SK-N-SH (cell line): ENCODE data around the gene CCDC150. TPM values are rescaled to one million over a fixed set of nuclear protein-coding genes. Genes with fewer than 3 reads are reported as not detected.
A peak's percentile ranks its signal among the peaks of the same experiment; 100 is the strongest.

Experiments used
- CTCF ChIA-PET: fragments of 300-600, 350-600 bp; formaldehyde crosslinking; extraction: SDS; loops from one replicate; lab custom pipeline; 2021; lab: Yijun Ruan, JAX
- POLR2A ChIA-PET: fragments of 350-600 bp; sonication (Branson Sonifier 250); formaldehyde crosslinking; extraction: SDS; loops from one replicate; lab custom pipeline; 2020; ENCODE audit warnings: antibody characterized with exemption, inconsistent platforms; lab: Yijun Ruan, JAX
- DNase-seq: peaks from one replicate; pipeline ENCODE4 v3.0.0; 2012
- H2AFZ ChIP-seq: fragments of 200-600 bp; sonication (generic); 2 replicates; pipeline ENCODE4 v1.8.1; 2016; ENCODE audit warnings: antibody characterized with exemption, mild to moderate bottlenecking, low read depth
- H3F3A ChIP-seq: fragments of 200-600 bp; sonication (generic); replicated peaks from 2 replicates; pipeline ENCODE3; 2016; ENCODE audit warnings: antibody characterized with exemption, mild to moderate bottlenecking; ENCODE audit not compliant: insufficient read depth
- H3K27ac ChIP-seq, 2 experiments: fragments of 200-500 bp in 1 of 2; fragments of 200-600 bp in 1 of 2; sonication (Bioruptor generic) in 1 of 2; sonication (generic), shearing (Covaris generic) in 1 of 2; 2 replicates each; pipeline versions ENCODE4 v1.5.1 to v1.6.1; 2014 to 2016; ENCODE audit warnings: low read depth in 2 of 2, inconsistent platforms in 1 of 2, low read length in 1 of 2, mild to moderate bottlenecking in 1 of 2, mixed read lengths in 1 of 2
- H3K27me3 ChIP-seq: fragments of 200-600 bp; sonication (generic), shearing (Covaris generic); 2 replicates; pipeline ENCODE4 v1.6.1; 2016; ENCODE audit warnings: mixed run types; ENCODE audit not compliant: insufficient read depth
- H3K36me3 ChIP-seq, 2 experiments: fragments of 200-500 bp in 1 of 2; fragments of 200-600 bp in 1 of 2; sonication (Bioruptor generic) in 1 of 2; sonication (generic) in 1 of 2; replicated peaks in 1 of 2; 2 replicates each; pipeline versions ENCODE3 to v1.5.1; 2014 to 2016; ENCODE audit warnings: low read length in 1 of 2, mild to moderate bottlenecking in 1 of 2; ENCODE audit not compliant: insufficient read depth in 2 of 2, control insufficient read depth in 1 of 2
- H3K4me1 ChIP-seq, 2 experiments: fragments of 200-500 bp in 1 of 2; fragments of 200-600 bp in 1 of 2; sonication (Bioruptor generic) in 1 of 2; sonication (generic), shearing (Covaris generic) in 1 of 2; 2 replicates each; pipeline versions ENCODE4 v1.5.1 to v1.6.1; 2014 to 2016; ENCODE audit warnings: low read depth in 1 of 2, low read length in 1 of 2, mixed run types in 1 of 2; ENCODE audit not compliant: insufficient read depth in 2 of 2, control insufficient read depth in 1 of 2
- H3K4me2 ChIP-seq: fragments of 200-600 bp; sonication (generic), shearing (Covaris generic); 2 replicates; pipeline ENCODE4 v1.6.1; 2017; ENCODE audit warnings: mixed run types
- H3K4me3 ChIP-seq, 2 experiments: fragments of 200-500 bp in 1 of 2; fragments of 200-600 bp in 1 of 2; sonication (Bioruptor generic) in 1 of 2; sonication (generic), shearing (Covaris generic) in 1 of 2; 2 replicates each; pipeline versions ENCODE4 v1.5.1 to v1.8.1; 2014 to 2016; ENCODE audit warnings: low read depth in 2 of 2, inconsistent platforms in 1 of 2, low read length in 1 of 2, mild to moderate bottlenecking in 1 of 2, mixed read lengths in 1 of 2, moderate library complexity in 1 of 2
- H3K79me2 ChIP-seq: fragments of 200-600 bp; sonication (generic); 2 replicates; pipeline ENCODE4 v1.8.1; 2017; ENCODE audit warnings: mild to moderate bottlenecking; ENCODE audit not compliant: insufficient read depth
- H3K9ac ChIP-seq: fragments of 200-600 bp; sonication (generic); 2 replicates; pipeline ENCODE4 v1.6.1; 2017; ENCODE audit warnings: mixed run types
- H3K9me2 ChIP-seq: fragments of 200-600 bp; sonication (generic); 2 replicates; pipeline ENCODE4 v1.6.1; 2017; ENCODE audit warnings: mixed run types
- H3K9me3 ChIP-seq: fragments of 200-600 bp; sonication (generic); 2 replicates; pipeline ENCODE4 v1.6.1; 2017; ENCODE audit warnings: mixed run types, mild to moderate bottlenecking, moderate library complexity
- H4K20me1 ChIP-seq: fragments of 200-600 bp; sonication (generic); 2 replicates; pipeline ENCODE4 v1.6.1; 2017; ENCODE audit warnings: mild to moderate bottlenecking, mixed run types; ENCODE audit not compliant: insufficient read depth
- EZH2phosphoT487 ChIP-seq: fragments of 200-600 bp; sonication (generic); IDR thresholded peaks from 2 replicates; pipeline ENCODE4 v1.6.1; 2017; ENCODE audit warnings: low read depth, mixed run types, mild to moderate bottlenecking, antibody characterized with exemption, moderate library complexity, borderline replicate concordance
- FOSL2 ChIP-seq: IDR thresholded peaks from 2 replicates; pipeline ENCODE4 v1.4.0; 2012; ENCODE audit warnings: low read depth, mild to moderate bottlenecking, moderate library complexity, borderline replicate concordance
- GABPA ChIP-seq: IDR thresholded peaks from 2 replicates; pipeline ENCODE4 v1.4.0; 2012; ENCODE audit warnings: low read depth, mild to moderate bottlenecking
- GATA2 ChIP-seq: sonication (generic); formaldehyde crosslinking; IDR thresholded peaks from 2 replicates; pipeline ENCODE4 v1.5.0; 2020; ENCODE audit warnings: mild to moderate bottlenecking, missing genetic modification reagents
- JUND ChIP-seq: IDR thresholded peaks from 2 replicates; pipeline ENCODE4 v1.4.0; 2012
- MXI1 ChIP-seq: IDR thresholded peaks from 2 replicates; pipeline ENCODE4 v1.6.1; 2012; ENCODE audit warnings: mild to moderate bottlenecking, low read depth, low read length, improper control_type of control experiment
- POLR2AphosphoS5 ChIP-seq: IDR thresholded peaks from 2 replicates; pipeline ENCODE4 v1.6.1; 2012; ENCODE audit warnings: low read depth, low read length
- RAD21 ChIP-seq: IDR thresholded peaks from 2 replicates; pipeline ENCODE4 v1.6.1; 2012; ENCODE audit warnings: mild to moderate bottlenecking, low read length
- SIN3A ChIP-seq: IDR thresholded peaks from 2 replicates; pipeline ENCODE4 v1.6.1; 2012; ENCODE audit warnings: low read depth, mild to moderate bottlenecking, low read length, moderate library complexity, borderline replicate concordance
- YY1 ChIP-seq: IDR thresholded peaks from 2 replicates; pipeline ENCODE4 v1.4.0; 2012; ENCODE audit warnings: low read depth, mild to moderate bottlenecking
- WGBS: methylation state at CpG from one replicate; pipeline ENCODE4 v1.1.6; 2017; ENCODE audit warnings: low lambda C conversion rate; 5-methylcytosine and 5-hydroxymethylcytosine counted together
- polyA plus RNA-seq, 3 experiments: library from polyadenylated mRNA; depleted of rRNA; stranded (reverse); fragments of >200 nt; gene quantifications; 2 replicates each; pipeline ENCODE4 v1.2.3, GENCODE V29; 2012
- TF ChIP-seq, protein P1 (sequence below): IDR thresholded peaks from 2 replicates; pipeline ENCODE4; 2012
- TF ChIP-seq, protein P2 (sequence below): IDR thresholded peaks from 2 replicates; pipeline ENCODE4 v1.6.1; 2012; ENCODE audit warnings: mild to moderate bottlenecking, low read depth, low read length, moderate library complexity
- TF ChIP-seq, protein P3 (sequence below): fragments of 150-350 bp; IDR thresholded peaks from 2 replicates; pipeline ENCODE4 v1.6.1; 2017; ENCODE audit warnings: antibody characterized with exemption, low read length, low read depth, borderline replicate concordance

CCDC150 gene
- polyA plus RNA-seq, 1 of the 3 experiments (the other 2 are of a cell fraction) = 4.6 TPM

DNA sequence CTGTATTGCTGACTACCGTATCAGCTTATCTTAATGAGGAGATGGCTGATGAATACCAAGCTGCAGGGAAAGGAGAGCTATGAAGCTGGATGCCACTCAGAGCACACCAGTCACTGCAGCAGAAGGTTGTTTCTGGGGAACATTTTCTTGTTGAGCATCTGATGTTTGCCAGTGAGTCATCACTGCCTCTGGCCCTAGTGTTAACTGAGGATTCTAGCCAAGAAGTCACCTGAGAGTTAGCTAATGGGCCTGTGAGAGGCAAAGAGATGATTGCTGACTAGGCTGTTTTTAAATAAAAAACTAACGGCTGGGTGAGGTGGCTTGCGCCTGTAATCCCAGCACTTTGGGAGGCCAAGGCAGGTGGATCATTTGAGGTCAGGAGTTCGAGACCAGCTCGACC, 37.9 kb downstream of the CCDC150 start:
- Histone ChIP-seq H3K4me2 (no peak overlapping the region), H3K4me1 (peaks cover 0 to 7% of the 10 kb centered on the region in 2 experiments; a peak in 2 of 4 replicates), H4K20me1 (no peaks in the 10 kb centered on the region)
- peak; percentile 63 for TF ChIP-seq GATA2 (CRISPR knock-in tag)
- TF ChIP-seq FOSL2 = peak; percentile 16; the same call in 1 of the 2 replicates
- no peak for TF ChIP-seq GABPA
- TF ChIP-seq, all 33 proteins: peak for 2
- H3K27ac ChIP-seq = peak overlapping the region in 1 of 2 experiments; percentile 47; a peak in 2 of 4 replicates
- 81% methylated on average over 5 of the region's 5 CpGs for WGBS
- no peak overlapping the region for H3K4me3 ChIP-seq
- peaks cover 0 to 14% of the 10 kb centered on the region in 2 experiments for H3K36me3 ChIP-seq
- H3K9me3 ChIP-seq = no peaks in the 10 kb centered on the region
- H3K9me2 ChIP-seq = no peaks in the 10 kb centered on the region
- ChIA-PET POLR2A (no interaction called here), CTCF (interaction anchor here (1.1 to 1.4 kb wide), 2 partner anchors 10 to 599 kb away, joined by 3 to 6 read pairs; no protein-coding TSS in a partner anchor)
- no peaks in the 10 kb centered on the region for H3K79me2 ChIP-seq
- no peaks in the 10 kb centered on the region for H3F3A ChIP-seq
- DNase-seq = peak; percentile 25
- H3K27me3 ChIP-seq = no peaks in the 10 kb centered on the region
- no peak overlapping the region for H3K9ac ChIP-seq
- no peak overlapping the region for H2AFZ ChIP-seq

DNA sequence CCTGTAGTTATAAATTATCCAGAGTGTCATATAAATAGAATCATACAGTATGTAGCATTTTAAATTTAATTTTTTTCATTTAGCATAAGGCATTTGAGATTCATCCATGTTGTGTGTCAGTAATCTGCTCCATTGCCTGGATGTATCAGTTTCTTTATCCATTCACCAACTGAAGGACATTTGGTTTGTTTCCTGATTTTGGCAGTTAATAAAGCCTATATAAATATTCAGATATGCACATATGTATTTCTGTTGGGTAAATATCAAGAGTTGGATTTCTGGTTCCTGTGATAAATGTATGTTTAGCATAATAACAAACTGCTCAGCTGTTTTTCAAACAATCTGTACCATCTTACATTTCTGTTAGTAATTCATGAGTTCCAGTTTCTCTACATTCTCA, 39.9 kb downstream of the CCDC150 start:
- Histone ChIP-seq H3K36me3 (peaks cover 0 to 14% of the 10 kb centered on the region in 2 experiments), H3K79me2 (no peaks in the 10 kb centered on the region), H2AFZ (no peak overlapping the region), H3K4me1 (peaks cover 0 to 7% of the 10 kb centered on the region in 2 experiments; a peak in 2 of 4 replicates), H3K27me3 (no peaks in the 10 kb centered on the region), H3K9me2 (no peaks in the 10 kb centered on the region), H3K9ac (no peak overlapping the region), H3K4me2 (no peak overlapping the region), H3F3A (no peaks in the 10 kb centered on the region), H3K9me3 (peaks cover 3% of the 10 kb centered on the region; the same call in 1 of the 2 replicates), H3K27ac (no peak overlapping the region), H4K20me1 (no peaks in the 10 kb centered on the region), H3K4me3 (no peak overlapping the region)
- ChIA-PET CTCF (no interaction called here), POLR2A (no interaction called here)
- DNase-seq = no peak
- no peak for TF ChIP-seq YY1

DNA sequence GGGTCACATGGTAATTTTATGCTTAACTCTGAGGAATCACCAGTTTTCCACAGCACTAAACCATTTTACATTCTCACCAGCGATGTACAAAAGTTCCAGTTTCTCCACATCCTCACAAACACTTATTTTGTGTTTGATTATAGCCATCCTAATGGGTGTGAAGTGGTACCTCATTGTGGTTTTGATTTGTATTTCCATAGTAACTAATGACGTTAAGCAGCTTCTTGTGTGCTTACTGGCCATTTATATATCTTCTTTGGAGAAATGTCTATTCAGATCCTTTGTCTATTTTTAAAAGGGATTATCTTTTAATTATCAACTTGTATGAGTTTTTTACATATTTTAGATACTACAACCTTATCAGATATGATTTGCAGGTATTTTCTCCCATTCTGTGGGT, 42.0 kb downstream of the CCDC150 start:
- Histone ChIP-seq H3F3A (no peaks in the 10 kb centered on the region), H3K79me2 (no peaks in the 10 kb centered on the region), H2AFZ (no peak overlapping the region), H3K36me3 (peaks cover 0 to 13% of the 10 kb centered on the region in 2 experiments), H3K9me3 (peaks cover 18% of the 10 kb centered on the region; the same call in 1 of the 2 replicates), H3K9me2 (no peaks in the 10 kb centered on the region), H3K9ac (no peak overlapping the region), H3K4me3 (no peak overlapping the region), H3K27ac (no peak overlapping the region), H3K27me3 (no peaks in the 10 kb centered on the region), H3K4me1 (peaks cover 0 to 7% of the 10 kb centered on the region in 2 experiments; a peak in 2 of 4 replicates), H3K4me2 (no peak overlapping the region), H4K20me1 (no peaks in the 10 kb centered on the region)
- TF ChIP-seq, protein P1, sequence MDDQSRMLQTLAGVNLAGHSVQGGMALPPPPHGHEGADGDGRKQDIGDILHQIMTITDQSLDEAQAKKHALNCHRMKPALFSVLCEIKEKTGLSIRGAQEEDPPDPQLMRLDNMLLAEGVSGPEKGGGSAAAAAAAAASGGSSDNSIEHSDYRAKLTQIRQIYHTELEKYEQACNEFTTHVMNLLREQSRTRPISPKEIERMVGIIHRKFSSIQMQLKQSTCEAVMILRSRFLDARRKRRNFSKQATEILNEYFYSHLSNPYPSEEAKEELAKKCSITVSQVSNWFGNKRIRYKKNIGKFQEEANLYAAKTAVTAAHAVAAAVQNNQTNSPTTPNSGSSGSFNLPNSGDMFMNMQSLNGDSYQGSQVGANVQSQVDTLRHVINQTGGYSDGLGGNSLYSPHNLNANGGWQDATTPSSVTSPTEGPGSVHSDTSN = no peak
- no peak for TF ChIP-seq FOSL2
- TF ChIP-seq RAD21 = no peak
- no peak for TF ChIP-seq SIN3A
- TF ChIP-seq, protein P2, sequence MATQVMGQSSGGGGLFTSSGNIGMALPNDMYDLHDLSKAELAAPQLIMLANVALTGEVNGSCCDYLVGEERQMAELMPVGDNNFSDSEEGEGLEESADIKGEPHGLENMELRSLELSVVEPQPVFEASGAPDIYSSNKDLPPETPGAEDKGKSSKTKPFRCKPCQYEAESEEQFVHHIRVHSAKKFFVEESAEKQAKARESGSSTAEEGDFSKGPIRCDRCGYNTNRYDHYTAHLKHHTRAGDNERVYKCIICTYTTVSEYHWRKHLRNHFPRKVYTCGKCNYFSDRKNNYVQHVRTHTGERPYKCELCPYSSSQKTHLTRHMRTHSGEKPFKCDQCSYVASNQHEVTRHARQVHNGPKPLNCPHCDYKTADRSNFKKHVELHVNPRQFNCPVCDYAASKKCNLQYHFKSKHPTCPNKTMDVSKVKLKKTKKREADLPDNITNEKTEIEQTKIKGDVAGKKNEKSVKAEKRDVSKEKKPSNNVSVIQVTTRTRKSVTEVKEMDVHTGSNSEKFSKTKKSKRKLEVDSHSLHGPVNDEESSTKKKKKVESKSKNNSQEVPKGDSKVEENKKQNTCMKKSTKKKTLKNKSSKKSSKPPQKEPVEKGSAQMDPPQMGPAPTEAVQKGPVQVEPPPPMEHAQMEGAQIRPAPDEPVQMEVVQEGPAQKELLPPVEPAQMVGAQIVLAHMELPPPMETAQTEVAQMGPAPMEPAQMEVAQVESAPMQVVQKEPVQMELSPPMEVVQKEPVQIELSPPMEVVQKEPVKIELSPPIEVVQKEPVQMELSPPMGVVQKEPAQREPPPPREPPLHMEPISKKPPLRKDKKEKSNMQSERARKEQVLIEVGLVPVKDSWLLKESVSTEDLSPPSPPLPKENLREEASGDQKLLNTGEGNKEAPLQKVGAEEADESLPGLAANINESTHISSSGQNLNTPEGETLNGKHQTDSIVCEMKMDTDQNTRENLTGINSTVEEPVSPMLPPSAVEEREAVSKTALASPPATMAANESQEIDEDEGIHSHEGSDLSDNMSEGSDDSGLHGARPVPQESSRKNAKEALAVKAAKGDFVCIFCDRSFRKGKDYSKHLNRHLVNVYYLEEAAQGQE = no peak
- TF ChIP-seq EZH2phosphoT487 = no peak
- TF ChIP-seq JUND = no peak
- TF ChIP-seq POLR2AphosphoS5 = no peak
- TF ChIP-seq, protein P3, sequence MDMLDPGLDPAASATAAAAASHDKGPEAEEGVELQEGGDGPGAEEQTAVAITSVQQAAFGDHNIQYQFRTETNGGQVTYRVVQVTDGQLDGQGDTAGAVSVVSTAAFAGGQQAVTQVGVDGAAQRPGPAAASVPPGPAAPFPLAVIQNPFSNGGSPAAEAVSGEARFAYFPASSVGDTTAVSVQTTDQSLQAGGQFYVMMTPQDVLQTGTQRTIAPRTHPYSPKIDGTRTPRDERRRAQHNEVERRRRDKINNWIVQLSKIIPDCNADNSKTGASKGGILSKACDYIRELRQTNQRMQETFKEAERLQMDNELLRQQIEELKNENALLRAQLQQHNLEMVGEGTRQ = no peak
- no peak for TF ChIP-seq MXI1
- TF ChIP-seq GABPA = no peak
- ChIA-PET POLR2A (no interaction called here), CTCF (interaction anchor here (1.6 kb wide), 1 partner anchor 8 kb away, joined by 3 read pairs; no protein-coding TSS in a partner anchor)
- no peak for DNase-seq
- WGBS = 100% methylated on average over 2 of the region's 2 CpGs
